ENCODE results near the gene SRSF6.
A peak's percentile ranks its signal among the peaks of the same experiment; 100 is the strongest.
"Not testable (repeated sequence)": the region's sequence is repeated elsewhere in the genome, so short reads cannot be mapped to it uniquely, and the experiment has no call there.

Gene SRSF6

GRCh38 chr20:43477619-43478018 is 19.9 kb downstream of the SRSF6 start:
- TF ChIP-seq GATA1 (IDR thresholded peaks at IDR 0.05; ENCODE audit: low read depth, low read length) (no peak), POLR2A (IDR thresholded peaks at IDR 0.05; ENCODE audit: low read length) (no peak)

GRCh38 chr20:43490038-43490437 is 32.3 kb downstream of the SRSF6 start:
- no peak for TF ChIP-seq POLR2A (IDR thresholded peaks at IDR 0.05; ENCODE audit: low read length)
- TF ChIP-seq GATA1 (IDR thresholded peaks at IDR 0.05; ENCODE audit: low read depth, low read length) = no peak
- no peak for DNase-seq

More at GRCh38 chr20:43477619-43478018, 19.9 kb downstream of the SRSF6 start:
- DNase-seq = no peak

GRCh38 chr20:43492101-43492500 is 34.4 kb downstream of the SRSF6 start:
- TF ChIP-seq POLR2A (IDR thresholded peaks at IDR 0.05; ENCODE audit: low read length) (no peak), GATA1 (IDR thresholded peaks at IDR 0.05; ENCODE audit: low read depth, low read length) (no peak)
- DNase-seq = no peak

GRCh38 chr20:43495388-43495787 is 37.7 kb downstream of the SRSF6 start:
- no peak for DNase-seq
- TF ChIP-seq GATA1 (IDR thresholded peaks at IDR 0.05; ENCODE audit: low read depth, low read length) = no peak
- no peak for TF ChIP-seq POLR2A (IDR thresholded peaks at IDR 0.05; ENCODE audit: low read length)

- not testable (repeated sequence) for DNase-seq
These were observed 44.3 kb downstream of the SRSF6 start for GRCh38 chr20:43502021-43502420.

- no peak for DNase-seq
- TF ChIP-seq GATA1 (IDR thresholded peaks at IDR 0.05; ENCODE audit: low read depth, low read length) (no peak), POLR2A (IDR thresholded peaks at IDR 0.05; ENCODE audit: low read length) (no peak)
These were observed 48.5 kb downstream of the SRSF6 start for GRCh38 chr20:43506238-43506637.

- peak; percentile 46 to 49 for DNase-seq
- TF ChIP-seq POLR2A (IDR thresholded peaks at IDR 0.05; ENCODE audit: low read length) (no peak), GATA1 (IDR thresholded peaks at IDR 0.05; ENCODE audit: low read depth, low read length) (no peak)
These were observed 49.7 kb downstream of the SRSF6 start, which contains the start of gene L3MBTL1 for GRCh38 chr20:43507150-43508080. Gene L3MBTL1, plus strand, starts transcription at chr20:43507697. Its CDS starts 5,807 bp downstream, at chr20:43513504.

GRCh38 chr20:43508106-43508505 is 50.4 kb downstream of the SRSF6 start:
- peak in 1 of 2 experiments; percentile 24 for DNase-seq
- TF ChIP-seq GATA1 (IDR thresholded peaks at IDR 0.05; ENCODE audit: low read depth, low read length) = no peak
- no peak for TF ChIP-seq POLR2A (IDR thresholded peaks at IDR 0.05; ENCODE audit: low read length)

- peak; percentile 23 to 25 for DNase-seq
- TF ChIP-seq GATA1 (IDR thresholded peaks at IDR 0.05; ENCODE audit: low read depth, low read length) (no peak), POLR2A (IDR thresholded peaks at IDR 0.05; ENCODE audit: low read length) (no peak)
These were observed 50.9 kb downstream of the SRSF6 start for GRCh38 chr20:43508604-43509040.

- no peak for DNase-seq
These were observed 54.2 kb downstream of the SRSF6 start for GRCh38 chr20:43511879-43512278.

GRCh38 chr20:43513372-43513930 is 55.8 kb downstream of the SRSF6 start:
- DNase-seq = no peak
- TF ChIP-seq GATA1 (IDR thresholded peaks at IDR 0.05; ENCODE audit: low read depth, low read length) = no peak
- TF ChIP-seq POLR2A (IDR thresholded peaks at IDR 0.05; ENCODE audit: low read length) = no peak

More at GRCh38 chr20:43511879-43512278, 54.2 kb downstream of the SRSF6 start:
- TF ChIP-seq POLR2A (IDR thresholded peaks at IDR 0.05; ENCODE audit: low read length) (no peak), GATA1 (IDR thresholded peaks at IDR 0.05; ENCODE audit: low read depth, low read length) (no peak)

All from erythroblast (primary cell).